Astrocyte (in vitro differentiated cells and primary cell): ENCODE results near the gene GPATCH1.

Experiments
- CTCF ChIP-seq: IDR thresholded peaks from 2 replicates; pipeline ENCODE4 v1.5.1; 2011; ENCODE audit warnings: low read depth, mild to moderate bottlenecking, inconsistent platforms, low read length, moderate library complexity; ENCODE audit not compliant: insufficient read depth
- EZH2 ChIP-seq: IDR thresholded peaks from 2 replicates; pipeline ENCODE4 v1.6.1; 2012; ENCODE audit warnings: mild to moderate bottlenecking, low read length, inconsistent platforms; ENCODE audit not compliant: insufficient read depth

- TF ChIP-seq CTCF = peak; percentile 83
- TF ChIP-seq EZH2 = no peak
Observed at GRCh38 chr19:33125929-33126388, 45.0 kb downstream of the GPATCH1 start.
